Measurements from ENCODE around the gene ARSI.
"Not testable (repeated sequence)": the region's sequence is repeated elsewhere in the genome, so short reads cannot be mapped to it uniquely, and the experiment has no call there.

Gene ARSI

GRCh38 chr5:150263375-150263775 is 39.3 kb downstream of the ARSI start:
- DNase-seq = no peak

- no peak for DNase-seq
Observed at GRCh38 chr5:150262502-150262901, 40.2 kb downstream of the ARSI start.

GRCh38 chr5:150261231-150261630 is 41.5 kb downstream of the ARSI start:
- DNase-seq = no peak

GRCh38 chr5:150258130-150258529 is 44.6 kb downstream of the ARSI start:
- DNase-seq = no peak

- DNase-seq = no peak
Observed at GRCh38 chr5:150257424-150257823, 45.3 kb downstream of the ARSI start.

GRCh38 chr5:150256410-150257064 is 46.2 kb downstream of the ARSI start:
- DNase-seq = no peak

GRCh38 chr5:150255659-150256409 is 46.9 kb downstream of the ARSI start:
- DNase-seq = no peak

GRCh38 chr5:150254774-150255173 is 47.9 kb downstream of the ARSI start:
- no peak for DNase-seq

- no peak for DNase-seq
Observed at GRCh38 chr5:150254363-150254762, 48.3 kb downstream of the ARSI start.

- no peak for DNase-seq
Observed at GRCh38 chr5:150253416-150254208, 49.1 kb downstream of the ARSI start.

- no peak for DNase-seq
Observed at GRCh38 chr5:150252489-150252888, 50.2 kb downstream of the ARSI start.

- no peak for DNase-seq
Observed at GRCh38 chr5:150251504-150251903, 51.2 kb downstream of the ARSI start.

GRCh38 chr5:150249744-150250143 is 53.0 kb downstream of the ARSI start:
- DNase-seq = no peak

- no peak for DNase-seq
Observed at GRCh38 chr5:150248946-150249345, 53.8 kb downstream of the ARSI start.

- not testable (repeated sequence) for DNase-seq
Observed at GRCh38 chr5:150248493-150248892, 54.2 kb downstream of the ARSI start.

GRCh38 chr5:150247726-150248125 is 55.0 kb downstream of the ARSI start:
- DNase-seq = no peak

GRCh38 chr5:150246835-150247234 is 55.9 kb downstream of the ARSI start:
- no peak for DNase-seq

- no peak for DNase-seq
Observed at GRCh38 chr5:150246429-150246828, 56.3 kb downstream of the ARSI start.

All from NCI-H2107 (cell line).